Left lobe of liver (tissue), 2 donors: ENCODE results near the gene NEURL2. TPM values are rescaled to one million over a fixed set of nuclear protein-coding genes. Genes with fewer than 3 reads are reported as not detected.
A peak's percentile ranks its signal among the peaks of the same experiment; 100 is the strongest.
"Not testable (repeated sequence)": the region's sequence is repeated elsewhere in the genome, so short reads cannot be mapped to it uniquely, and the experiment has no call there.

Experiments
- ATAC-seq: fragments of 200-7000 bp; cut with Tn5 transposase; one replicate; pipeline ENCODE4 v1.9.1; 2020; ENCODE audit warnings: mild to moderate bottlenecking, moderate library complexity
- DNase-seq: peaks from one replicate; pipeline ENCODE4 v3.0.0-alpha.2; 2020; ENCODE audit warnings: low spot score
- total RNA-seq: library from RNA; stranded (reverse); gene quantifications from one replicate; pipeline ENCODE4 v1.2.1, GENCODE V29; 2021
- donor health status: DM: no; HTN: no; CAD: no; lungs with moderate emphysema.
- donor health status: DM: no; HTN: yes; CAD: no.

NEURL2 gene
- total RNA-seq, 1 donor from 2014 or later = 6.9 TPM

DNA sequence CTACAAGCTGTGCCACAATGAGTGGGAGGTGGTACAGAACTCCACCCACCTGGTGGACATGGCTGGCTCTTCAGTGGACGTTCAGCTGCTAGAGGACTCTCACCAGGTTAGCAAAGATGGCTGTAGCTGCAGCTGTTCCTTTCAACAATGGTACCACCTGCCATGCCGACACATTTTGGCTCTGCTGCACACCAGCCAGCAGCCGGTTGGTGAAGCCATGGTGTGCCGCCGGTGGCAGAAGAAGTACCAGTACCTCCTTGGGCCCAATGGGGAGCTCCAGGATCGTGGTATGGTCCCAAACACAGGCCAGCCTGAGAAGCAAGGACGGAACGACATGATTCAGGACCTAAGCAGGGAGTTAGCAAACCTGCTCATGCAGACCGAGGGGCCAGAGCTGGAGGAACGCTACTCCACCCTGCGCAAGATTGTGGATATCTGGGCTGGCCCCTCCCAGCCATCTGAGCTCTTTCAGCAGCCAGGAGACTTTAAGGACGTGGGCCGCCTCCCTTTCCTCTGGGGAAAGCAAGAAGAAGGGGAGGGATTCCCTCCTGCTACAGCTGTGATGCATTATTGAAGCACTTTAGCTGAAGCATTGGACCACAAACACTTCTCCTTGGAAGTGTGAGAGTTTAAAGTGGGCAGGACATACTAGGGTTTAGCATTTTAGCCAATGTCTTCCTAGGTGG, 12.8 kb downstream of the NEURL2 start:
- ATAC-seq (no peak), DNase-seq (no peak)

DNA sequence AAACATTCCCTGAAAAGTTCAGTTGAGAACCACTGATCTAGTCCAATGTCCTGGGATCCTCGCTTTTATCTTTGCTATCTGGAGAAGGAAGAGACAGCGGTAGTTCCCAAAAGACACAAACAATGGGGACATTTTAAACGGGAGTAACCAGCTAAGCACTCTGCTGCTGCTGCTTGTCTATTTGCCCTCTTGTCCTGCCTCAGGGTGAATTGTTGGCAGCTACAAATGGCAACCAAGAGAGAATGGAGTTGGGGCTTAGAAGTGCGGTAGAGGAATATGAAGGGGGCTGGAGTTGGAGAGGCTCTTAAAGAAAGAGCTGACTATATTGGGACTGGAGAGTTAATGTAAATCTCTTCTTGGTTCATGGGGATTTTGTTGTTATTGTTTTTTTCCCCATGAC, 16.4 kb downstream of the NEURL2 start:
- DNase-seq (no peak), ATAC-seq (no peak)

GRCh38 chr20:45874104-45874481, 16.9 kb downstream of the NEURL2 start:
- ATAC-seq, DNase-seq: not testable (repeated sequence)

DNA sequence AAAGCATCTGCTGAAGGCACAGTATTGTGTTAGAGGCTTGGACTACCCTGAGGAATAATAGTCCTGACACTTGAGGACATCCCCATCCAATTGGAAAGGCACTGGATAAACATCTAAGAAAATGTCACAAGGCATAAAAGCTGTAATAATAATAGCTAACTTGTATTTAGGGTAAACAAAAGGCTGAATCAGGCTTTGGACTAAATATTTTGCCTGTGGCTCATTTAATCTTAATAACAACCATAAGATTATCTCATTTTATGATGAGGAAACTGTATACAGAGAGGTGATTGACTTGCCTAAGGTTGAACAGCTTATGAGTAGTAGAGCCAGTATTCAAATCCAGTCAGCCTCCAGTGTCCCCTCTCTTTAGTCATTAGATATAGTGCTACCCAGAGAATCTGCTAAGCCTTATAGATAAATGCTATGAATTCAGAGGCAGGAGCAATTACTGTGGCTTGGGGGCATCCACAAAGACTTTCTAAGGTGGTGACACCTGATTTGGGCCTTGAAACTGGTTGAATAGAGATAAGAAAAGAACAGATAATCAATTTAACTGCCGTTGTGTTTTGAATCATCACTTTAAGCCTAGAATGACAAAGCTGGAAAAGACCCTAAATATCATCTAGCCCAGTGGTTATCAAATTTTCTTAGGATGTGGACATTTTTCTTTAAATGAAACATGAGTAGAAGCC, 17.5 kb downstream of the NEURL2 start:
- ATAC-seq = no peak
- DNase-seq = no peak

DNA sequence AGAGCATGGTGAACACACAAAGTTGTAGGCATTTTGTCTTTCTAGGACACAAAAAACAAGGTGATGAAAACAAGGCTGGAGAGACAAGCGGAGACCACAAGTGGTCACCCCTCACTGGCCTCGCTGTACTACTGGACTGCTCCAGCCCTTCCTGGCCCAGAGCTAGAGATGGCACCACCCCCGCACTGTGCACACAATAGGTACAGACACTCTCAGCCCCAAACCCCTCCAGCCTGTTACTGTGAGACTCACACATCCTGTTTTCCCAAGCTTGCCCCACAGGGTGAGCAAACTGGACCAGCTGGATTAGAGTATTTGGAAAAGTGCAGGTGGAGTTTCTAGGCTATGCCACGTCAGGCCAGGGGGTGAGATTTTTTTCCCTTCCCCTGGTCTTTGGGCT, 18.4 kb downstream of the NEURL2 start:
- ATAC-seq = no peak
- no peak for DNase-seq

- no peak for DNase-seq
- no peak for ATAC-seq
Measured at GRCh38 chr20:45867819-45868176, 23.2 kb downstream of the NEURL2 start.

- ATAC-seq = no peak
- DNase-seq = no peak
Measured at GRCh38 chr20:45867136-45867818, 23.7 kb downstream of the NEURL2 start.

GRCh38 chr20:45866454-45866853, 24.6 kb downstream of the NEURL2 start:
- ATAC-seq = no peak
- no peak for DNase-seq

DNA sequence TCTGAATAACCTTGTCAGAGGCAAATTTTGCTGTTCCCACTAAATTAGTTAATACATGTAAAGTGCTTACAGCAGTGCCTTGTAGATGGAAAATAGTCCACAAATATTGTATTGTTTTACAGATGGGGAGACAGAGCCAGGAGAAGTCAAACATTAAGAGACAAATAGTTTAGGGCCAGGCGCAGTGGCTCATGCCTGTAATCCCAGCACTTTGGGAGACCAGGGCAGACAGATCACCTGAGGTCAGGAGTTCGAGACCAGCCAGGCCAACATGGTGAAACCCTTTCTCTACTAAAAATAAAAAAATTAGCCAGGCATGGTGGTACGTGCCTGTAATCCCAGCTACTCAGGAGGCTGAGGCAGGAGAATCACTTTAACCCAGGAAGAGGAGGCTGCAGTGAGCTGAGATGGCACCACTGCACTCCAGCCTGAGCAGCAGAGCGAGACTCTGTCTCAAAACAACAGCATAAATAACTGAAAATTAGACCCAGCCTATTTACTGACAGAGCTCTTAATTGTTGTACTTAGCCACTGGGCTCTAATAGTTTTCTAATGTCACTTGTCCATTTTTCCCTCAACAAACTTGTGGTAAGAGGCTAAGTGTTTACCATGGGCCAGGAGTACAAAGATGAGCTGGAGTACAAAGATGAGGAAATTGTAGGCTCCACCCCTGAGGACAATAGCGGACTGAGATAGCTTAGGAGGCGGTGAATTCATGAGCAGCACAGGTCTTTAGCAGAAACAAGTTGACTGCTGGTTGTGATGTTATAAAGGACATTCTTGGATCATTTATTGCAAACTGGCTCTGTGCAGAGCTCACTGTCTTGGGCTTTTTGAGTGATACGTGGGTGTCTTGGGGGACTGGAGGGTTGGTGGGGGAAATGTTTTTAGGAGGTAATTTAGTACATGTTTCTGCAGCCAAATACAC, 27.2 kb downstream of the NEURL2 start:
- ATAC-seq = peak; percentile 32
- no peak for DNase-seq

- DNase-seq (no peak), ATAC-seq (no peak)
Measured at GRCh38 chr20:45861221-45862075, 29.6 kb downstream of the NEURL2 start.

DNA sequence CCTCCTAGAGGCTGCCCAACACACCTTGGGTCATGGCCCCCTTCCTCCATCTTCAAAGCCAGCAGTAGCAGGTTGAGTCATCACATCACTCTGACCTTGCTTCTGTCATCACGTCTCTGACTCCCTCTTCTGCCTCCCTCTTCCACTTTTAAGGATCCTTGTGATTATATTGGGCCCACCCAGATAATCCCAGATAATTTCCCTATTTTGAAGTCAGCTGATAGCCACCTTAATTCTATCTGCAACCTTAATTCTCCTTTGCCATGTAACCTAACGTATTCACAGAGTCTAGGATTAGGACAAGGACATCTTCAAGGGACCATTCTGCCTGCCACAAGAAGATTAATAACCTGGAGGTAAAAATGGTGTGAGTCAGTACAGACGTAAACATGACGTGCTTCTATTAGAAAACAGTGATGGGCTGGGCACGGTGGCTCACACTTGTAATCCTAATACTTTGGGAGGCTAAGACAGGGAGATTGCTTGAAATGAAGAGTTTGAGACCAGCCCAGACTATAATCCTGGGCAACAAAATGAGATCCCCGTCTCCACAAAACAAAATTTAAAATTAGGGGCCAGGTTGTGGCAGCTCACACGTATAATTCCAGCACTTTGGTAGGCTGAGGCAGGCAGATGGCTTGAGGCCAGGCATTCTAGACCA, 30.3 kb downstream of the NEURL2 start:
- ATAC-seq = no peak
- no peak for DNase-seq

- DNase-seq (no peak), ATAC-seq (no peak)
Measured at GRCh38 chr20:45859916-45860315, 31.1 kb downstream of the NEURL2 start.

- peak; percentile 17 for ATAC-seq
- no peak for DNase-seq
Measured at GRCh38 chr20:45857882-45858216, 33.2 kb downstream of the NEURL2 start.

GRCh38 chr20:45857114-45857881, 33.7 kb downstream of the NEURL2 start, which contains the start of the genes ACOT8 and ZSWIM3:
Gene ACOT8, minus strand, starts transcription at chr20:45857392. Its CDS starts 77 bp downstream, at chr20:45857315.
Gene ZSWIM3, plus strand, starts transcription at chr20:45857614. Its CDS starts 212 bp downstream, at chr20:45857826.
- DNase-seq (peak; percentile 96), ATAC-seq (peak; percentile 99)

DNA sequence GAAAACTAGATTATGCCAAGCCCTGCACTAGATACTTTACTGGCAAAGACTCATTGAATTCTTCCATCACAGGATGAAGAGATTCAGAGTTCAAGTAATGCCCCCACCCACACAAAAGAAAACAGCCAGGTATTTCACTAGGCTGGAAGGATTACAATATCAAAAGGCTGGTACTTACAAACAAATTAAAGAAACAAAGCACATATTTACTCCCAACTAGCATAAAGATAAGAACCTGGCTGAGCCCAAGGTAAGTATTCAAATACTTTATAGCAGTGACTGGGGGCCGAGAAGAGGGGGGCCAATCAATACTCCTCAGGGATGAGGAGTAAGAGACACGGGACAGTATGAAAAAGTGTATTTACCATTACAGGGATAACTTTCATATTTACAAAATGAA, 37.5 kb downstream of the NEURL2 start:
- ATAC-seq (no peak), DNase-seq (no peak)

- ATAC-seq (no peak), DNase-seq (no peak)
Measured at GRCh38 chr20:45852326-45852725, 38.7 kb downstream of the NEURL2 start.

DNA sequence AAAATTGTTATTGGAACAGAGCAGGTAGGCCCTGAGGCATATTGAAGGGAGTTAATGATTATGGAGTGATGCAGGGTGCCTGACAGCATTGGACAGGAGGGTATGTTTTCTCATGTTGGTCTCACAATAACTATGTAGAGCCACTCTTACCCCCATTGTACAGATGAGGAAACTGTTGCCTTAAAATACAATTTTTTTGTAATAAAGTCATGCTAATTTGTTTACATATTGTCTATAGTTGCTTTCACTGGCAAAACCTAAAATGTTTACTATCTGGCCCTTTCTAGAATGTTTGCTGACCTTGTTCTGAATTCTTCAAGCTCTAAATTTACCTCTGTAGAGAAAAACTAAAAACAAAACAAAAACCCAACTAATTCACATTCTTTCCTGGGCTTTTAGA, 39.5 kb downstream of the NEURL2 start:
- DNase-seq = no peak

DNA sequence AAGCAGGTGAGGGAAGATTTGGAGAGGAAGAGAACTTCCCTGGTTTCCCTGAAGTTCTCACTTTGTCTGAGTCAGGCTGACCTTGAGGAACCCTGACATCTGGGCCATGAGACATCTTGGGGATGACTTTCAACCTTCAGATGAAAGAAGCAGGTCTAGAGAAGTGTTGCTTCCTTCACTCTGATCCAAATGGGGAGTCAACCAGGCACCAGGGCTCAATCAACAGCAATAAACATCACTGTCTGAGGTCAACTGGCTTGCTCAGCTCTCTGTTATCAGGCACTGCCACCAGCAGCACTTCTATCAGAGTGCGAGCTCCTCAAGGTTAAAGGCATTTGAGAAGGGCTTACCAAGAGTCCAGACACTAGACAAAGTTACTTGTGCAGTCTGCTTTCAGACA, 40.1 kb downstream of the NEURL2 start:
- DNase-seq = no peak
- no peak for ATAC-seq

More for the DNA sequence above, 39.5 kb downstream of the NEURL2 start:
- ATAC-seq = no peak

DNA sequence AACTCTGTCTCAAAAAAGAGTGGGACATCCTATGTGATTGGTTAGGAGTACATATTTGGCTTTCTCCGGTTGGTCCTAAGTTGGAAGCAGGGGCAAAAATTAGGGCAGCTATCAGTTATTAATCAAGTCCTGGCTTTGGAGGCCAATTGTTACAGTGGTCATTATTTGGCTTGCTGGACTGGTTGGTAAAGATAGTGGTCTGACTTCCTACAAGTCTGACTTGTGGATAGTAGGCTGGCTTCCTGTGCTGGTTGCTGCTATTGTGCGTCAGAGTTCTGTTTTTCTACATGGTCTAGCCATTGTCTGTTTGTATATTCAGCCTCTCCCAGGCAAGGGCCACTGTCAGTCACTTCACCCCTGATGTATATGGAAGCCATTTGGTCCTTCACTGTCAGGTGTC, 40.8 kb downstream of the NEURL2 start:
- ATAC-seq (no peak), DNase-seq (no peak)
